ENCODE measurements around the gene AKR1E2. TPM values are rescaled to one million over a fixed set of nuclear protein-coding genes. Genes with fewer than 3 reads are reported as not detected.

Gene AKR1E2
- total and polyA plus RNA-seq, 2 donors (not counting 1 experiment from before 2014, with no cell fraction given): 0.42 TPM; not detected in 1

DNA sequence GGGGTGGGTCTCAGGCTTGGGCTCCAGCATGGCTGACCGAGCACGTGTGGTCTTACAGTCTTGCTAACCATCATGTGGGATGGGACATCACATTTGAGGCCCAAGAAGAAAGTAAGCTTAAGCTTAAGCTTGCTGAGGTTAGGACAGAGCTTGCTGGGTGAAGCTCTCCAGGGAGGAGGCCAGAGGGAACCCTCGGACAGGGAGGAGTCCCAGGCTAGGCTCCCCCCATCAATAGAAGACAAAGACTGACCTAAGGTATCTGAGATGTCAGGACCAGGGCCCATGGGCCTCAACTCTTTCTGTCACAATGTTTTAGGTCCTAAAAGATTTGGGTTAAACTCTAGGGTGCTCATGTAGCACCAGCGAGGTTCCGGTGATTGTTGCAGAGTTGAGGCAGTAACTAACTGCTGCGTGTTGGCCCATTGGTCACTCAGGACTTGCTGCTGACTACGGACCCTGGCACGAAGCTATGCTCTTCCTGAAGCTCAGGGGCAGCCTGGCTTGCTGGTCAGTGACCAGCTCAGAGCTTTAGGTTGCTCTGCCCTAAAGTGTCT lies 10.5 kb downstream of the AKR1E2 start:
- Histone ChIP-seq H3K27me3 (replicated peaks in 1 of 4; ENCODE audit: control extremely low read depth in 1 of 4, control insufficient read depth in 3 of 4, insufficient read depth in 4 of 4, low read length in 3 of 4) (no peaks in the 10 kb centered on the region), H3K4me3 (ENCODE audit: control extremely low read depth in 1 of 5, extremely low read depth in 1 of 5, insufficient read depth in 1 of 5, low read depth in 2 of 5, low read length in 4 of 5) (no peak overlapping the region), H4K20me1 (ENCODE audit: control insufficient read depth, insufficient read depth, low read length, poor library complexity, severe bottlenecking) (no peaks in the 10 kb centered on the region), H3K27ac (ENCODE audit: low read length in 2 of 2) (no peak overlapping the region), H3K4me2 (replicated peaks; ENCODE audit: low read depth, low read length, poor library complexity, severe bottlenecking) (no peak overlapping the region), H3K36me3 (replicated peaks in 1 of 2; ENCODE audit: control extremely low read depth in 1 of 2, control insufficient read depth in 1 of 2, extremely low read depth in 1 of 2, insufficient read depth in 2 of 2, low read length in 1 of 2) (no peaks in the 10 kb centered on the region), H3K79me2 (ENCODE audit: control insufficient read depth, insufficient read depth, low read length) (no peaks in the 10 kb centered on the region), H3K9me3 (ENCODE audit: control extremely low read depth in 1 of 3, control insufficient read depth in 2 of 3, insufficient read depth in 1 of 3, low read length in 2 of 3) (no peaks in the 10 kb centered on the region), H3K9ac (ENCODE audit: low read length) (no peak overlapping the region), H3K4me1 (ENCODE audit: control insufficient read depth in 2 of 2, insufficient read depth in 2 of 2, low read length in 2 of 2) (no peaks in the 10 kb centered on the region), H2AFZ (ENCODE audit: insufficient read depth, low read depth, low read length, poor library complexity, severe bottlenecking) (no peak overlapping the region)
- intact Hi-C loops (cut with micrococcal nuclease): no loop called here
- no peak for ATAC-seq (ENCODE audit: low read depth)
- H3K27ac Mint-ChIP-seq: no peak overlapping the region
- H3K4me3 Mint-ChIP-seq: no peak overlapping the region
- H3K4me1 Mint-ChIP-seq: peaks cover 2% of the 10 kb centered on the region
- H3K27me3 Mint-ChIP-seq: peaks cover 10% of the 10 kb centered on the region
- ChIA-PET POLR2A (no interaction called here), CTCF (interaction anchor here (0.9 to 5.0 kb wide), 3 partner anchors 9 to 14 kb away, joined by 3 to 26 read pairs (median 3); no protein-coding TSS in a partner anchor)
- TF ChIP-seq, protein P1, sequence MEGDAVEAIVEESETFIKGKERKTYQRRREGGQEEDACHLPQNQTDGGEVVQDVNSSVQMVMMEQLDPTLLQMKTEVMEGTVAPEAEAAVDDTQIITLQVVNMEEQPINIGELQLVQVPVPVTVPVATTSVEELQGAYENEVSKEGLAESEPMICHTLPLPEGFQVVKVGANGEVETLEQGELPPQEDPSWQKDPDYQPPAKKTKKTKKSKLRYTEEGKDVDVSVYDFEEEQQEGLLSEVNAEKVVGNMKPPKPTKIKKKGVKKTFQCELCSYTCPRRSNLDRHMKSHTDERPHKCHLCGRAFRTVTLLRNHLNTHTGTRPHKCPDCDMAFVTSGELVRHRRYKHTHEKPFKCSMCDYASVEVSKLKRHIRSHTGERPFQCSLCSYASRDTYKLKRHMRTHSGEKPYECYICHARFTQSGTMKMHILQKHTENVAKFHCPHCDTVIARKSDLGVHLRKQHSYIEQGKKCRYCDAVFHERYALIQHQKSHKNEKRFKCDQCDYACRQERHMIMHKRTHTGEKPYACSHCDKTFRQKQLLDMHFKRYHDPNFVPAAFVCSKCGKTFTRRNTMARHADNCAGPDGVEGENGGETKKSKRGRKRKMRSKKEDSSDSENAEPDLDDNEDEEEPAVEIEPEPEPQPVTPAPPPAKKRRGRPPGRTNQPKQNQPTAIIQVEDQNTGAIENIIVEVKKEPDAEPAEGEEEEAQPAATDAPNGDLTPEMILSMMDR (IDR thresholded peaks at IDR 0.05): no peak
- TF ChIP-seq EZH2 (IDR thresholded peaks at IDR 0.05; ENCODE audit: borderline replicate concordance, insufficient read depth, low read depth, low read length, poor library complexity, severe bottlenecking): no peak
- no peaks in the 10 kb centered on the region for H3K9me3 Mint-ChIP-seq (ENCODE audit: insufficient read depth)
- no peak for DNase-seq
- whole genome bisulfite sequencing (ENCODE audit: insufficient coverage): 91% methylated on average over 8 of the region's 8 CpGs

DNA sequence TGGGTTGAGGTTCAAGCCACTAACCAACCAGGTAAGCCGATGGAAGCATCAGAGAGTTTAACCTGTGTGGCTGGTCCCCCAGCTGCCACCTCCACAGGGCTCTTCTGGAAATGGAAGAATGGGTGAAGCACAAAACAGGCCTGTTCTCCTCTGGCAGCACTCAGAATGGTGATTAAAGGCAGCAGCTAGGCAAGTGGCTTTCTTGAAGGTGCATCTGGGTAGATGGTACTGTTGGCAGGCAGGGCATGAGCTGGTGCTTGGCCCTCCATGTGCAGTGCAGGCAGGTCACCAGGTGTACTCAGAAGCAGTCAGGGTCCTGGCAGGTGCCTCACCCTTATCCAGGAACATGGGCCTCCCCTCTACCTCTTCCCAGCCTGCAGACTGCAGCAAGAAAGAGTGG lies 11.5 kb downstream of the AKR1E2 start:
- Histone ChIP-seq H3K9me3 (ENCODE audit: control extremely low read depth in 1 of 3, control insufficient read depth in 2 of 3, insufficient read depth in 1 of 3, low read length in 2 of 3) (no peaks in the 10 kb centered on the region), H3K4me1 (ENCODE audit: control insufficient read depth in 2 of 2, insufficient read depth in 2 of 2, low read length in 2 of 2) (no peaks in the 10 kb centered on the region), H4K20me1 (ENCODE audit: control insufficient read depth, insufficient read depth, low read length, poor library complexity, severe bottlenecking) (no peaks in the 10 kb centered on the region), H3K4me2 (replicated peaks; ENCODE audit: low read depth, low read length, poor library complexity, severe bottlenecking) (no peak overlapping the region), H3K27me3 (replicated peaks in 1 of 4; ENCODE audit: control extremely low read depth in 1 of 4, control insufficient read depth in 3 of 4, insufficient read depth in 4 of 4, low read length in 3 of 4) (no peaks in the 10 kb centered on the region), H2AFZ (ENCODE audit: insufficient read depth, low read depth, low read length, poor library complexity, severe bottlenecking) (no peak overlapping the region), H3K36me3 (replicated peaks in 1 of 2; ENCODE audit: control extremely low read depth in 1 of 2, control insufficient read depth in 1 of 2, extremely low read depth in 1 of 2, insufficient read depth in 2 of 2, low read length in 1 of 2) (no peaks in the 10 kb centered on the region), H3K79me2 (ENCODE audit: control insufficient read depth, insufficient read depth, low read length) (no peaks in the 10 kb centered on the region), H3K27ac (ENCODE audit: low read length in 2 of 2) (no peak overlapping the region), H3K4me3 (ENCODE audit: control extremely low read depth in 1 of 5, extremely low read depth in 1 of 5, insufficient read depth in 1 of 5, low read depth in 2 of 5, low read length in 4 of 5) (no peak overlapping the region), H3K9ac (ENCODE audit: low read length) (no peak overlapping the region)
- ChIA-PET CTCF (interaction anchor here (0.9 to 5.0 kb wide), 3 partner anchors 10 to 23 kb away, joined by 3 to 26 read pairs (median 3); no protein-coding TSS in a partner anchor), POLR2A (no interaction called here)
- DNase-seq (no peak), ATAC-seq (ENCODE audit: low read depth) (no peak)
- intact Hi-C loops (cut with micrococcal nuclease): no loop called here
- TF ChIP-seq, protein P1 (IDR thresholded peaks at IDR 0.05): no peak
- no peak for TF ChIP-seq EZH2 (IDR thresholded peaks at IDR 0.05; ENCODE audit: borderline replicate concordance, insufficient read depth, low read depth, low read length, poor library complexity, severe bottlenecking)
- WGBS (ENCODE audit: insufficient coverage): no CpG with 5 or more reads among the region's 1 CpG
- peaks cover 2% of the 10 kb centered on the region for H3K27me3 Mint-ChIP-seq
- H3K4me1 Mint-ChIP-seq: peaks cover 2% of the 10 kb centered on the region
- H3K9me3 Mint-ChIP-seq (ENCODE audit: insufficient read depth): no peaks in the 10 kb centered on the region
- H3K4me3 Mint-ChIP-seq: no peak overlapping the region
- no peak overlapping the region for H3K27ac Mint-ChIP-seq
